B cell (primary cell): ENCODE measurements around the gene LRP1-AS. TPM values are rescaled to one million over a fixed set of nuclear protein-coding genes. Genes with fewer than 3 reads are reported as not detected.

Source experiments
- ATAC-seq: fragments of 200-7000 bp; cut with Tn5 transposase; one replicate; pipeline ENCODE4 v1.10.0; 2021; ENCODE audit warnings: low read depth, mild to moderate bottlenecking, moderate number of reproducible peaks, moderate library complexity
- CTCF ChIA-PET: fragments of 350-600 bp; sonication (Branson Sonifier 250); formaldehyde crosslinking; loops from one replicate; lab custom pipeline; 2021; ENCODE audit warnings: antibody characterized with exemption, inconsistent platforms; lab: Charles Lee
- POLR2A ChIA-PET: fragments of 350-600 bp; sonication (Branson Sonifier 250); formaldehyde crosslinking; loops from one replicate; lab custom pipeline; 2021; ENCODE audit warnings: antibody characterized with exemption; lab: Charles Lee
- DNase-seq: peaks from one replicate; pipeline ENCODE4 v3.0.0; 2013
- H2AFZ ChIP-seq: 2 replicates; pipeline ENCODE4 v1.6.1; 2012; ENCODE audit warnings: mild to moderate bottlenecking, low read depth, low read length; ENCODE audit not compliant: insufficient read depth, poor library complexity, severe bottlenecking
- H3K27ac ChIP-seq, 2 donors: 1 replicate in 1 of 2; 2 replicates in 1 of 2; pipeline ENCODE4 v1.5.1; 2012 to 2013; ENCODE audit warnings: low read length in 2 of 2, mild to moderate bottlenecking in 2 of 2, moderate library complexity in 1 of 2
- H3K27me3 ChIP-seq, 4 experiments: fragments of 200-600 bp in 1 of 4; sonication (generic) in 1 of 4; replicated peaks in 1 of 4; 1 replicate in 2 of 4; 2 replicates in 2 of 4; pipeline versions ENCODE4 v1.6.1 to v1.7.0; 2013 to 2016; ENCODE audit warnings: low read length in 3 of 4, mild to moderate bottlenecking in 2 of 4, mixed read lengths in 1 of 4, moderate library complexity in 1 of 4; ENCODE audit not compliant: insufficient read depth in 4 of 4, control insufficient read depth in 3 of 4; ENCODE audit errors: control extremely low read depth in 1 of 4
- H3K36me3 ChIP-seq, 2 experiments: replicated peaks in 1 of 2; 1 replicate in 1 of 2; 2 replicates in 1 of 2; pipeline versions ENCODE4 v1.6.1 to v1.7.1; 2013; ENCODE audit warnings: low read length in 1 of 2; ENCODE audit not compliant: insufficient read depth in 2 of 2, control insufficient read depth in 1 of 2; ENCODE audit errors: control extremely low read depth in 1 of 2, extremely low read depth in 1 of 2
- H3K4me1 ChIP-seq, 2 donors: fragments of 200-600 bp in 1 of 2; sonication (generic) in 1 of 2; 1 replicate in 1 of 2; 2 replicates in 1 of 2; pipeline versions ENCODE4 v1.5.1 to v1.6.1; 2013 to 2017; ENCODE audit warnings: low read length in 2 of 2; ENCODE audit not compliant: control insufficient read depth in 2 of 2, insufficient read depth in 2 of 2
- H3K4me2 ChIP-seq: replicated peaks from 2 replicates; pipeline ENCODE3; 2012; ENCODE audit warnings: mild to moderate bottlenecking, low read depth, low read length; ENCODE audit not compliant: poor library complexity, severe bottlenecking
- H3K4me3 ChIP-seq, 5 experiments: fragments of 200-600 bp in 1 of 5; sonication (generic) in 1 of 5; 1 replicate in 3 of 5; 2 replicates in 2 of 5; pipeline versions ENCODE4 v1.5.1 to v1.7.0; 2011 to 2016; ENCODE audit warnings: low read length in 4 of 5, mild to moderate bottlenecking in 4 of 5, low read depth in 2 of 5, control low read depth in 1 of 5, moderate library complexity in 1 of 5; ENCODE audit not compliant: insufficient read depth in 1 of 5; ENCODE audit errors: control extremely low read depth in 1 of 5, extremely low read depth in 1 of 5
- H3K79me2 ChIP-seq: fragments of 200-600 bp; sonication (generic); one replicate; pipeline ENCODE4 v1.6.0; 2016; ENCODE audit warnings: low read length; ENCODE audit not compliant: control insufficient read depth, insufficient read depth
- H3K9ac ChIP-seq: fragments of 200-600 bp; sonication (generic); 2 replicates; pipeline ENCODE4 v1.6.1; 2017; ENCODE audit warnings: mild to moderate bottlenecking, low read length, moderate library complexity
- H3K9me3 ChIP-seq, 3 donors: one replicate each; pipeline versions ENCODE4 v1.6.1 to v1.7.1; 2013; ENCODE audit warnings: low read length in 2 of 3; ENCODE audit not compliant: control insufficient read depth in 2 of 3, insufficient read depth in 1 of 3; ENCODE audit errors: control extremely low read depth in 1 of 3
- H4K20me1 ChIP-seq: 2 replicates; pipeline ENCODE4 v1.6.0; 2012; ENCODE audit warnings: mild to moderate bottlenecking, low read length; ENCODE audit not compliant: insufficient read depth, control insufficient read depth, poor library complexity, severe bottlenecking
- H3K27ac Mint-ChIP-seq: one replicate; pipeline ENCODE4 v1.8.0; 2021; ENCODE audit warnings: mixed read lengths
- H3K27me3 Mint-ChIP-seq: one replicate; pipeline ENCODE4 v1.8.0; 2021; ENCODE audit warnings: mixed read lengths
- H3K4me1 Mint-ChIP-seq: one replicate; pipeline ENCODE4 v1.8.0; 2021; ENCODE audit warnings: mixed read lengths
- H3K4me3 Mint-ChIP-seq: one replicate; pipeline ENCODE4 v1.8.0; 2021; ENCODE audit warnings: mixed read lengths
- H3K9me3 Mint-ChIP-seq: one replicate; pipeline ENCODE4 v1.8.0; 2022; ENCODE audit warnings: mixed read lengths; ENCODE audit not compliant: insufficient read depth
- EZH2 ChIP-seq: IDR thresholded peaks from 2 replicates; pipeline ENCODE4 v1.6.1; 2012; ENCODE audit warnings: borderline replicate concordance, low read depth, mild to moderate bottlenecking, moderate library complexity, low read length; ENCODE audit not compliant: insufficient read depth, poor library complexity, severe bottlenecking
- WGBS: methylation state at CpG from one replicate; pipeline ENCODE4 v1.1.5; 2013; ENCODE audit warnings: missing lambda C conversion rate; ENCODE audit not compliant: insufficient coverage; 5-methylcytosine and 5-hydroxymethylcytosine counted together
- intact Hi-C: fragments of 100-400 bp; cut with micrococcal nuclease; formaldehyde crosslinking; loops from one replicate; pipeline ENCODE4 v1.10.0; 2022
- polyA plus RNA-seq: library from polyadenylated mRNA; depleted of rRNA; stranded (reverse); fragments of >200 nt; gene quantifications from 2 replicates; pipeline ENCODE4 v1.2.3, GENCODE V29; 2012
- total RNA-seq, 2 donors: library from RNA; stranded (reverse); fragments of 120-200 nt in 1 of 2; gene quantifications; 1 replicate in 1 of 2; 2 replicates in 1 of 2; pipeline versions ENCODE4 v1.2.3 to v1.2.4, GENCODE V29; 2013 to 2022
- TF ChIP-seq, protein P1 (sequence below): fragments of 200-600 bp; IDR thresholded peaks from one replicate; pipeline ENCODE4 v1.8.0; 2022; ENCODE audit warnings: antibody characterized with exemption, mild to moderate bottlenecking

The LRP1-AS gene
- total and polyA plus RNA-seq, 2 donors (not counting 1 experiment from before 2014, with no cell fraction given): not detected

DNA sequence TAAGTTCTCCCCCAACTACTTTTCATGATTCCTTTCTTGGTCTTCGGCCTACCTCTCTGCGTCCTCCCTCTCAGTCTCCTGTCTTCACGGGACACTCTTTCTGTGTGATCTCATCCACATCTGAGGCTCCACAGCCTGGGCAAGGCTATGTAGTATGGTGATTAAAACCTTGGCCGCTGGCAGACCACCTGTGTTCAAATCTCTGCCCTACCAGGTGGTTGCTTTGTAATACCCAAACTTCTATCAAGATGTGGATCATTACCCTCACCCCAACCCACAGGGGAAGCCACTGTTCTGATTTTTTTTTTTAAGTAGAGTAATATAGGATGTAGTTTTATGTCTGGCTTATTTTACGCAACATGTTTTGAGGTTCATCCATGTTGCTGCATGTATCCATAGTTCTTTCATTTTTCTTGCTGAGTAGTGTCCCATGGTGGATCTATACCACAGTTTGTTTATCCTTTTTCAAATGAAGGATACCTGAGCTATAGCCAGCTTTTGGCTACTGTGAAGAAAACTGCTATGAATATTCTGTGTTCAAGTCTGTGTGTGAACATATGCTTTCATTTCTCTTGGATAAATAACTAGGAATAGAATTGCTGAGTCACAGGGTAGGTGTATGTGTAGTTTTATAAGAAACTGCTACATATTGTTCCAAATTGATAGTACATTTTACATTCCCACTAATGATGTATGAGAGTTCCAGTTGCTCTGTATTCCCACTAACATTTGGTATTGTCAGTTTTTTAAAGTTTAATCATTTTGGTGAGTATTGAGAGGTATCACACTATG, 27.9 kb downstream of the LRP1-AS start:
- intact Hi-C loops: no loop called here

More for the DNA sequence above, 27.9 kb downstream of the LRP1-AS start:
- H4K20me1 ChIP-seq: no peaks in the 10 kb centered on the region
- H3K9ac ChIP-seq: no peak overlapping the region
- DNase-seq (no peak), ATAC-seq (no peak)
- H3K9me3 Mint-ChIP-seq: no peaks in the 10 kb centered on the region
- H3K27me3 ChIP-seq: no peaks in the 10 kb centered on the region
- H3K27me3 Mint-ChIP-seq: no peaks in the 10 kb centered on the region
- no peak overlapping the region for H3K4me3 Mint-ChIP-seq
- no peak overlapping the region for H3K27ac Mint-ChIP-seq
- no peak overlapping the region for H2AFZ ChIP-seq
- ChIA-PET CTCF (interaction anchor here (1.3 to 7.6 kb wide), 3 partner anchors 8 to 54 kb away, joined by 3 to 72 read pairs (median 45); partner anchors contain the start of gene STAT6), POLR2A (no interaction called here)
- H3K4me3 ChIP-seq: no peak overlapping the region
- peaks cover 5% of the 10 kb centered on the region for H3K4me1 Mint-ChIP-seq
- peak overlapping the region in 1 of 2 donors; percentile 21 for H3K27ac ChIP-seq
- H3K36me3 ChIP-seq: no peaks in the 10 kb centered on the region
- WGBS: no CpG with 5 or more reads among the region's 5 CpGs
- H3K9me3 ChIP-seq: peaks cover 0 to 2% (median 0%) of the 10 kb centered on the region in 3 donors
- no peaks in the 10 kb centered on the region for H3K79me2 ChIP-seq
- H3K4me2 ChIP-seq: peak overlapping the region; percentile 11
- no peak for TF ChIP-seq EZH2
- TF ChIP-seq, protein P1, sequence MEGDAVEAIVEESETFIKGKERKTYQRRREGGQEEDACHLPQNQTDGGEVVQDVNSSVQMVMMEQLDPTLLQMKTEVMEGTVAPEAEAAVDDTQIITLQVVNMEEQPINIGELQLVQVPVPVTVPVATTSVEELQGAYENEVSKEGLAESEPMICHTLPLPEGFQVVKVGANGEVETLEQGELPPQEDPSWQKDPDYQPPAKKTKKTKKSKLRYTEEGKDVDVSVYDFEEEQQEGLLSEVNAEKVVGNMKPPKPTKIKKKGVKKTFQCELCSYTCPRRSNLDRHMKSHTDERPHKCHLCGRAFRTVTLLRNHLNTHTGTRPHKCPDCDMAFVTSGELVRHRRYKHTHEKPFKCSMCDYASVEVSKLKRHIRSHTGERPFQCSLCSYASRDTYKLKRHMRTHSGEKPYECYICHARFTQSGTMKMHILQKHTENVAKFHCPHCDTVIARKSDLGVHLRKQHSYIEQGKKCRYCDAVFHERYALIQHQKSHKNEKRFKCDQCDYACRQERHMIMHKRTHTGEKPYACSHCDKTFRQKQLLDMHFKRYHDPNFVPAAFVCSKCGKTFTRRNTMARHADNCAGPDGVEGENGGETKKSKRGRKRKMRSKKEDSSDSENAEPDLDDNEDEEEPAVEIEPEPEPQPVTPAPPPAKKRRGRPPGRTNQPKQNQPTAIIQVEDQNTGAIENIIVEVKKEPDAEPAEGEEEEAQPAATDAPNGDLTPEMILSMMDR: no peak
- H3K4me1 ChIP-seq: peaks cover 12% of the 10 kb centered on the region in 2 donors
